ENCODE data around the gene AIG1.

Gene AIG1

DNA sequence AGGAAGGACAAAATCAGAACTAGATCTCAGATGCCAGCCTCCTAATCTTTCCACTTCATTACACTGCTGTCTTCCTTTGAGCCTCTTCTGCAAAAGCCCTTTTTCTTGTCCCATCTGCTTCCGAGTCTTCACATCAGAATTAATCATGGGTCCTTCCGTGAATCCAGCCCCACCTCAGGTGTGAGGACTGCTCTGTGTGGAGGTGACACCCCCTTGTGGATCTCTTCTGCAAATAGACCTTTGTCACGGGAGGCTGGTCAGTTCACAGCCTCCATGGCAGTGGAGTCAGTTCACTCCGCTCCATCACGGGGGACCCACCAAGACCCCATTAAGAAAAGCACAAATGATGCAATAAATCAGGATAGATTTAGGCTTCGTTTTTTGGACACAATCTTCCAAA, 218.7 kb downstream of the AIG1 start:
- DNase-seq (ENCODE audit: extremely low read depth, low read depth), result no peak
- TF ChIP-seq, protein P1, sequence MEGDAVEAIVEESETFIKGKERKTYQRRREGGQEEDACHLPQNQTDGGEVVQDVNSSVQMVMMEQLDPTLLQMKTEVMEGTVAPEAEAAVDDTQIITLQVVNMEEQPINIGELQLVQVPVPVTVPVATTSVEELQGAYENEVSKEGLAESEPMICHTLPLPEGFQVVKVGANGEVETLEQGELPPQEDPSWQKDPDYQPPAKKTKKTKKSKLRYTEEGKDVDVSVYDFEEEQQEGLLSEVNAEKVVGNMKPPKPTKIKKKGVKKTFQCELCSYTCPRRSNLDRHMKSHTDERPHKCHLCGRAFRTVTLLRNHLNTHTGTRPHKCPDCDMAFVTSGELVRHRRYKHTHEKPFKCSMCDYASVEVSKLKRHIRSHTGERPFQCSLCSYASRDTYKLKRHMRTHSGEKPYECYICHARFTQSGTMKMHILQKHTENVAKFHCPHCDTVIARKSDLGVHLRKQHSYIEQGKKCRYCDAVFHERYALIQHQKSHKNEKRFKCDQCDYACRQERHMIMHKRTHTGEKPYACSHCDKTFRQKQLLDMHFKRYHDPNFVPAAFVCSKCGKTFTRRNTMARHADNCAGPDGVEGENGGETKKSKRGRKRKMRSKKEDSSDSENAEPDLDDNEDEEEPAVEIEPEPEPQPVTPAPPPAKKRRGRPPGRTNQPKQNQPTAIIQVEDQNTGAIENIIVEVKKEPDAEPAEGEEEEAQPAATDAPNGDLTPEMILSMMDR (IDR thresholded peaks at IDR 0.05; ENCODE audit: low read depth, low read length, missing control alignments), result no peak

DNA sequence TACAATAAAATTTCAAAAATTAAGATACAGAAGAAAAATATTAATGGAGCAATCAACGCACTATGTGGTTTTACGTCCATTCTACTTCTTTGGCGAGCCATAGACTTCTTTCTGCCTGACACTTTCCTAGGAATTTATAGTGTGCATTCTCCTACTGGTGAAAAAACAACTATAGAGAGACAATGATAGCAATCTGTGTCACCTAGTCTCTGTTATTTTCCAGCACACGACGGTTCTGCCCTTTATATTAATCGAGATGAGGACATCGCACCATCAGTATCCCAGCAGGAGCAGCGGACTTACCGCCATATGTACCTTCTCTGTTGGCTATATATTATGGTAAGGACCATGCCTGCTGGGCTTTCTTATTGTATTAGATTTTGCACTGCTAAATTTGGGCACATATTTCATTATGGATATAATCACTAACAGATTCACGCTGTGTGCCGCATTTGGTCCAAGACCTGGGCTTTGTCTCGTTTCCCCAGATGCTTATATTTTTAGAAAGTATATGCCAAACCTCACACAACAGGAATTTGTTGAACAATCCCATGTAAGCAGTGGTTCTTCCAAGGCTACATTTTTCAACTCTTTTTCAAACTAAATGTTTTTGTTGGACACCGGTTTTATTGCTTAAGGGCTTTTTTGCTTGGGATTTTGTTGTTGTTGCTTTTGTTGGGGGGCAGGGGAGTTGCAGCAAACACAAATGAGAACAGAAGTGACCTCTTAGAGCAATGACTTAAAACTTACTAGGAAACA, 223.4 kb downstream of the AIG1 start:
- no peak for DNase-seq (ENCODE audit: extremely low read depth, low read depth)
- TF ChIP-seq, protein P1 (IDR thresholded peaks at IDR 0.05; ENCODE audit: low read depth, low read length, missing control alignments), result no peak
- no peak overlapping the region for H3K4me3 ChIP-seq (replicated peaks; ENCODE audit: low read depth, low read length)

More for the DNA sequence above, 218.7 kb downstream of the AIG1 start:
- H3K4me3 ChIP-seq (replicated peaks; ENCODE audit: low read depth, low read length), result no peak overlapping the region

DNA sequence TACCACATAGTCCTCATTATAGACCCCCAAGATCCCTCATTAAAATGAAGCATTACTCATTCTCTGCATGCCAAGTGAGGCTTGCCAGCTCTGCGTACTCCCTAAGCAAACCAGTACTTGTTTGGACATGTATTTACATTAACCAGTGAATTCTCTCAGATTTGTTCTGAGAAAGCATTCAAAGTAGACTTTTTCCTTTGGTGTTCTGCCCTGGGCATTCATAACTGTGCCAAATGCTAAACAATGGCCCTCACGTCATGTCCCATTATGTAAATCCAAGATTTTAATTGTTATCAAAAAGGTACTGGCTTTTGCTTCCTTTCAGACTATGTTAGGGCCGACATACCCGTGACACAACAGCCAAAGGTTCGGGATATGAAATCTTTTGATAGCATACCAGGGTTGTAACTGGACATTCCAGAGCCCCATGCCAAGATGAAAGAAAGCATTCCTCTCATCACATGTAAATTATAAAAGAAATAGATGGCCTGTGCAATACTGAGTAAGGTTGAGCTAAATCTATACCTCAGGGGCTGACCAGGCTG, 225.6 kb downstream of the AIG1 start:
- TF ChIP-seq, protein P1 (IDR thresholded peaks at IDR 0.05; ENCODE audit: low read depth, low read length, missing control alignments), result no peak
- DNase-seq (ENCODE audit: extremely low read depth, low read depth), result no peak
- H3K4me3 ChIP-seq (replicated peaks; ENCODE audit: low read depth, low read length), result no peak overlapping the region

DNA sequence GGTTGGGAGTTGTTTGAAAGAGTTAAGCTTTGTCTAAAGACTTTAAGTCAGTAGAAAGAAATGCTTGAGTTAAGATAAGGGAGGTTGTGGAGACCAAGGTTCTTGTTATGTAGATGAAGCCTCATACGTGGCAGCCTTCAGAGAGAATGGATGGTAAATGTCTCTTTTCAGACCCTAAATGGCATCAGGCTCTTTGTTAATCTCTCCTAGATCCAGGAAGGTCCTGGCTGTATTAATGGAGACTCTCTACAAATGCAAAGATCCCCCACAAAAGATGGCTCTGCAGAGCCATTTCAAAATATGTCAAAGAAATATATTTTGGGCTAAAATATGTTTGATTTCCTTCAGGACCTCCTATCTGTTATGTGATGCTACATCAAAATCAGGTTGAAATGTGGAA, 228.2 kb downstream of the AIG1 start:
- no peak for DNase-seq (ENCODE audit: extremely low read depth, low read depth)
- TF ChIP-seq, protein P1 (IDR thresholded peaks at IDR 0.05; ENCODE audit: low read depth, low read length, missing control alignments), result no peak
- no peak overlapping the region for H3K4me3 ChIP-seq (replicated peaks; ENCODE audit: low read depth, low read length)

DNA sequence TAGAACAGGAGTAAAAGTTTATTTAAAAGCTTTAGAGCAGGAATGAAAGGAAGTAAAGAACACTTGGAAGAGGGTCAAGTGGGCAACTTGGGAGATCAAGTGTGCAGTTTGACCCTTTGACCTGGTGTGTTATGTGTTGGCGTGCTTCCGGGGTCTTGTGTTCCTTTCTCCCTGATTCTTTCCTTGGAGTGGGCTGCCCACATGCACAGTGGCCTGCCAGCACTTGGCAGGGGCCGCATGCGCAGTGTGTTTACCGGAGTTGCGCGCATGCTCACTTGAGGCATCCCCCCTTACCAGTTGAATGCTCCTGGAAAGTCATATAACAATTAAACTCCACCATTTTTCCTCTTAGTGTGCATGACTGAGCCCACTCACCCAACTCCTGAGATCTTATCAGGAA, 229.5 kb downstream of the AIG1 start:
- no peak for DNase-seq (ENCODE audit: extremely low read depth, low read depth)
- TF ChIP-seq, protein P1 (IDR thresholded peaks at IDR 0.05; ENCODE audit: low read depth, low read length, missing control alignments), result no peak

DNA sequence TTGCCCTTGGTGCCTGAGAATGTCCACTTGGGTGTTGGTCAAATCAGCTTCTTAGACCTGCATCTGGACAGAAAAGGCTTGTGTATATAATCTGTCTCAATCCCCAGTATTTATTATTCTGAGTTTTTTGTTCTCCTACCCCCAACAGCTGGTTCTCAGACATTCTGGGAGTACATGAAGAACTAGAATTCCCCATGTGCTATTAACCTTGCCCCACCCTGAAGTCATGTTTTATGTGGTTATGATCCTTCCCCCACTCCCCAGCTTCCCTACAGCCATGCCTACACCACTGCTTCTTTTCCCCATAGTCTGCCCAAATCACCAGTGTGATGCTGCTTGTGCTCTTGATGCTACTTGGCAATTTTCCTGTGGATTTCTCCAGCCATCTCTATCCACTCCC, 232.8 kb downstream of the AIG1 start:
- TF ChIP-seq, protein P1 (IDR thresholded peaks at IDR 0.05; ENCODE audit: low read depth, low read length, missing control alignments), result no peak
- DNase-seq (ENCODE audit: extremely low read depth, low read depth), result no peak
- no peak overlapping the region for H3K4me3 ChIP-seq (replicated peaks; ENCODE audit: low read depth, low read length)

More for the DNA sequence above, 229.5 kb downstream of the AIG1 start:
- H3K4me3 ChIP-seq (replicated peaks; ENCODE audit: low read depth, low read length), result no peak overlapping the region

All from HFF-Myc (cell line).